GM12891 (cell line): ENCODE data around the gene SLC37A2.

Source experiments
- DNase-seq: peaks from one replicate; pipeline ENCODE4 v3.0.0; 2011; ENCODE audit warnings: low spot score; ENCODE audit not compliant: insufficient read length
- FAIRE-seq: peaks from 2 replicates; lab custom pipeline; 2011; peaks lifted over from hg19 to GRCh38; lab: Jason Lieb, UNC
- PAX5 ChIP-seq: IDR thresholded peaks from 2 replicates; pipeline ENCODE4 v1.6.1; 2011; ENCODE audit warnings: low read length, moderate library complexity, mild to moderate bottlenecking; ENCODE audit not compliant: insufficient read depth, severe bottlenecking
- POLR2A ChIP-seq: IDR thresholded peaks from 2 replicates; pipeline ENCODE4 v1.6.1; 2011; ENCODE audit warnings: low read depth, low read length, control low read depth
- POLR2AphosphoS5 ChIP-seq: IDR thresholded peaks from 2 replicates; pipeline ENCODE4 v1.6.1; 2011; ENCODE audit warnings: low read depth, low read length, control low read depth
- POU2F2 ChIP-seq: IDR thresholded peaks from 2 replicates; pipeline ENCODE4 v1.6.1; 2011; ENCODE audit warnings: low read depth, mild to moderate bottlenecking, control low read depth, low read length, moderate library complexity
- SPI1 ChIP-seq: IDR thresholded peaks from 2 replicates; pipeline ENCODE4 v1.6.1; 2011; ENCODE audit warnings: low read depth, low read length, control low read depth
- TAF1 ChIP-seq: IDR thresholded peaks from 2 replicates; pipeline ENCODE4 v1.6.1; 2011; ENCODE audit warnings: low read depth, low read length, control low read depth

SLC37A2 gene

GRCh38 chr11:125123947-125124617 lies 61.0 kb downstream of the SLC37A2 start:
- DNase-seq (no peak), FAIRE-seq (no peak)
- no peak for TF ChIP-seq SPI1
- no peak for TF ChIP-seq POU2F2
- TF ChIP-seq PAX5: no peak
- no peak for TF ChIP-seq TAF1
- TF ChIP-seq POLR2A: no peak
- no peak for TF ChIP-seq POLR2AphosphoS5

- DNase-seq: no peak
- TF ChIP-seq POU2F2: no peak
- TF ChIP-seq POLR2AphosphoS5: no peak
- TF ChIP-seq TAF1: no peak
- no peak for TF ChIP-seq SPI1
- TF ChIP-seq POLR2A: no peak
- TF ChIP-seq PAX5: no peak
- no peak for FAIRE-seq
Measured at GRCh38 chr11:125124618-125124992, 61.5 kb downstream of the SLC37A2 start.

- FAIRE-seq (no peak), DNase-seq (no peak)
- TF ChIP-seq PAX5: no peak
- TF ChIP-seq TAF1: no peak
- no peak for TF ChIP-seq POLR2AphosphoS5
- TF ChIP-seq SPI1: no peak
- TF ChIP-seq POLR2A: no peak
- TF ChIP-seq POU2F2: no peak
Measured at GRCh38 chr11:125128450-125128849, 65.3 kb downstream of the SLC37A2 start.

GRCh38 chr11:125129316-125129993 lies 66.3 kb downstream of the SLC37A2 start:
- no peak for DNase-seq
- no peak for TF ChIP-seq POLR2A
- no peak for TF ChIP-seq POU2F2
- TF ChIP-seq PAX5: no peak
- TF ChIP-seq SPI1: no peak
- no peak for TF ChIP-seq POLR2AphosphoS5
- TF ChIP-seq TAF1: no peak
- no peak for FAIRE-seq

- FAIRE-seq (no peak), DNase-seq (no peak)
- TF ChIP-seq TAF1 (no peak), POLR2A (no peak), PAX5 (no peak), POU2F2 (no peak), SPI1 (no peak), POLR2AphosphoS5 (no peak)
Measured at GRCh38 chr11:125132071-125132470, 69.0 kb downstream of the SLC37A2 start.

GRCh38 chr11:125132596-125132995 lies 69.5 kb downstream of the SLC37A2 start:
- TF ChIP-seq SPI1 (no peak), POLR2A (no peak), POLR2AphosphoS5 (no peak), POU2F2 (no peak), PAX5 (no peak), TAF1 (no peak)
- FAIRE-seq: no peak
- DNase-seq: no peak

- no peak for DNase-seq
- TF ChIP-seq PAX5 (no peak), POLR2A (no peak), POLR2AphosphoS5 (no peak), SPI1 (no peak), TAF1 (no peak), POU2F2 (no peak)
- no peak for FAIRE-seq
Measured at GRCh38 chr11:125136001-125136400, 72.9 kb downstream of the SLC37A2 start.

GRCh38 chr11:125138966-125139365 lies 75.9 kb downstream of the SLC37A2 start:
- no peak for FAIRE-seq
- TF ChIP-seq POLR2A: no peak
- TF ChIP-seq PAX5: no peak
- no peak for TF ChIP-seq TAF1
- TF ChIP-seq SPI1: no peak
- TF ChIP-seq POLR2AphosphoS5: no peak
- no peak for TF ChIP-seq POU2F2
- no peak for DNase-seq

- DNase-seq (no peak), FAIRE-seq (no peak)
- no peak for TF ChIP-seq POLR2A
- no peak for TF ChIP-seq SPI1
- no peak for TF ChIP-seq TAF1
- TF ChIP-seq POU2F2: no peak
- no peak for TF ChIP-seq PAX5
- TF ChIP-seq POLR2AphosphoS5: no peak
Measured at GRCh38 chr11:125139778-125140177, 76.7 kb downstream of the SLC37A2 start.
